ENCODE data around the gene TMBIM4.

TMBIM4 gene

DNA sequence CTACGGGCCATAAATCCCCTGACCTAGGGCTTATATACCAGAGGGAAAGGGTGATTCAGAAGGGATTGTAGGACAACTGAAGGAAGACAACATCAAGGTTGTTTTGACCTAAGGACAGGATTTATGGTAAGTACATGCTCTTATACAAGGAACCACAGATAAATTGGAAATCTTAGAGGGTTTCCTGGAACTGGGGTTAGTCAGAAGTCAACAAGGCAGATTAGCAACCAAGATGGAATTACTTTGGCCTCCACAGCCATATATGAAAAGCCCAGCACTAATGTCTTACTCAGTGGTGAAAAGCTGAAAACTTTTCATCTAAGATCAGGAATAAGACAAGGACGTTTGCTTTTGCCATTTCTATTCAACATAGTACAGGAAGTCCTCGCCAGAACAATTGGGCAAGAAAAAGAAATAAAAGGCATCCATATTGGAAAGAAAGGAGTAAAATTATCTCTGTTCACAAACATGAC lies 5.4 kb downstream of the TMBIM4 start:
- TF ChIP-seq, protein P1, sequence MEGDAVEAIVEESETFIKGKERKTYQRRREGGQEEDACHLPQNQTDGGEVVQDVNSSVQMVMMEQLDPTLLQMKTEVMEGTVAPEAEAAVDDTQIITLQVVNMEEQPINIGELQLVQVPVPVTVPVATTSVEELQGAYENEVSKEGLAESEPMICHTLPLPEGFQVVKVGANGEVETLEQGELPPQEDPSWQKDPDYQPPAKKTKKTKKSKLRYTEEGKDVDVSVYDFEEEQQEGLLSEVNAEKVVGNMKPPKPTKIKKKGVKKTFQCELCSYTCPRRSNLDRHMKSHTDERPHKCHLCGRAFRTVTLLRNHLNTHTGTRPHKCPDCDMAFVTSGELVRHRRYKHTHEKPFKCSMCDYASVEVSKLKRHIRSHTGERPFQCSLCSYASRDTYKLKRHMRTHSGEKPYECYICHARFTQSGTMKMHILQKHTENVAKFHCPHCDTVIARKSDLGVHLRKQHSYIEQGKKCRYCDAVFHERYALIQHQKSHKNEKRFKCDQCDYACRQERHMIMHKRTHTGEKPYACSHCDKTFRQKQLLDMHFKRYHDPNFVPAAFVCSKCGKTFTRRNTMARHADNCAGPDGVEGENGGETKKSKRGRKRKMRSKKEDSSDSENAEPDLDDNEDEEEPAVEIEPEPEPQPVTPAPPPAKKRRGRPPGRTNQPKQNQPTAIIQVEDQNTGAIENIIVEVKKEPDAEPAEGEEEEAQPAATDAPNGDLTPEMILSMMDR (IDR thresholded peaks at IDR 0.05; ENCODE audit: low read length, missing control alignments): no peak
- no peak overlapping the region for H3K4me3 ChIP-seq (replicated peaks; ENCODE audit: low read depth, low read length)
- DNase-seq (ENCODE audit: low read depth): peak; percentile 13

DNA sequence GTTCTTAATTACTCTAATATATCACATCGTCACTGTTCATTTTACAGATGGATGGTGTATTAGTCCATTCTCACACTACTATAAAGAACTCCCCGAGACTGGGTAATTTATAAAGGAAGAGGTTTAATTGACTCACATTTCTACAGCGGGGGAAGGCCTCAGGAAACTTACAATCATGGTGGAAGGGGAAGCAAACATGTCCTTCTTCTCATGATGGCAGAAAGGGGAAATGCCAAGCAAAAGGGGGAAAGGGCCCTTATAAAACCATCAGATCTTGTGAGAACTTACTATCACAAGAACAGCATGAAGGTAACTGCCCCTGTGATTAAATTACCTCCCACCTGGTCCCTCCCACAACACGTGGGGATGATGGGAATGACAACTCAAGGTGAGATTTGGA lies 6.5 kb downstream of the TMBIM4 start:
- no peak overlapping the region for H3K4me3 ChIP-seq (replicated peaks; ENCODE audit: low read depth, low read length)
- TF ChIP-seq, protein P1 (IDR thresholded peaks at IDR 0.05; ENCODE audit: low read length, missing control alignments): no peak
- DNase-seq (ENCODE audit: low read depth): no peak

DNA sequence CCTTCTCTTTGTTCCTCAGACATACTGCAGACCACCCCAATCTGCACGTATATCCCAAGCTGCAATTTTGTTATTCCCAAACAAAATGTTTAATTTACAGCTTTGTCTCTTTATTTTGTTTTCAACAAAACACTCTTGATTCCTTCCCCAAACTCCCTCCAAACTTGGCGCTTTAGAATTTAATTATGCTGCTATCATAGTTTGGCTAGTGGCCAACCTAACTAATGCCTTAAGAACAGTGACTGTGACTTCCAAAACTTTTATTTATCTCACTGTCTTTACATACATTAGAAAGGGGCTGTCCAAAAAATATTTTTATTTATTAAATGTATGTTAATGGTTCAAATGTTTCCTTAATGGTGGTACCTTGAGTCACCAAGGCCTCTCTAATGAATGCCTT lies 7.1 kb downstream of the TMBIM4 start:
- no peak for DNase-seq (ENCODE audit: low read depth)
- TF ChIP-seq, protein P1 (IDR thresholded peaks at IDR 0.05; ENCODE audit: low read length, missing control alignments): no peak
- no peak overlapping the region for H3K4me3 ChIP-seq (replicated peaks; ENCODE audit: low read depth, low read length)

DNA sequence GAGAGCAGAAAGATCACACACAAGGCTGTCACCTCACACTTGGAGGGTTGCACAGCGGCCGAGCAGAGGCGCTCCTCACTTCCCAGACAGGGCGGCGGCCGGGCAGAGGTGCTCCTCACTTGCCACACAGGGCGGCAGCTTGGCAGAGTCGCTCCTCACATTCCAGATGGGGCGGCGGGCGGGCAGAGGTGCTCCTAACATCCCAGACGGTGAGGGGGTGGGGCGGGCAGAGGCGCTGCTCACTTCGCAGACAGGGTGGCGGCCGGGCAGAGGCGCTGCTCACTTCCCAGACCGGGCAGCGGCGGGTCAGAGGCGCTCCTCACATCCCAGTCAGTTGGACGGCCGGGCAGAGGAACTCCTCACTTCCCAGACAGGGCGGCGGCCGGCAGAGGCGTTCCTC lies 9.1 kb downstream of the TMBIM4 start:
- no peak for DNase-seq (ENCODE audit: low read depth)
- no peak overlapping the region for H3K4me3 ChIP-seq (replicated peaks; ENCODE audit: low read depth, low read length)
- TF ChIP-seq, protein P1 (IDR thresholded peaks at IDR 0.05; ENCODE audit: low read length, missing control alignments): no peak

DNA sequence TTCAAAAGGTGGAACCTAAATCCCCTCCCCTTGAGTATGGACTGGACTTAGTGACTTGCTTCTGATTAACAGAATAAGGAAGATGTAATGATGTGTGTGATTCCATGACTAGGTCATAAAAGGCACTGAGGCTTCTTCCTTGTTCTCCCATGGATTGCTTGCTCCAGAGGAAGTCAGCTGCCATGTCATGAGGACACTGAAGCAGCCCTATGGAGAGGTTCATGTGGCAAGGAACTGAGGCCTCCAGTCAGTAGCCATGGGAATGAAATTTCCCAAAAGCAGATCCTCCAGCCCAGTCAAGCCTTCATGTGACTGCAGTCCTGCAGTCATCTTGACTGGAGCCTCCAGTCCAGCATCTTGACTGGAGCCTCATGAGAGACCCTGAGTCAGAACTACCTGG lies 10.7 kb downstream of the TMBIM4 start:
- TF ChIP-seq, protein P1 (IDR thresholded peaks at IDR 0.05; ENCODE audit: low read length, missing control alignments): no peak
- no peak overlapping the region for H3K4me3 ChIP-seq (replicated peaks; ENCODE audit: low read depth, low read length)
- no peak for DNase-seq (ENCODE audit: low read depth)

DNA sequence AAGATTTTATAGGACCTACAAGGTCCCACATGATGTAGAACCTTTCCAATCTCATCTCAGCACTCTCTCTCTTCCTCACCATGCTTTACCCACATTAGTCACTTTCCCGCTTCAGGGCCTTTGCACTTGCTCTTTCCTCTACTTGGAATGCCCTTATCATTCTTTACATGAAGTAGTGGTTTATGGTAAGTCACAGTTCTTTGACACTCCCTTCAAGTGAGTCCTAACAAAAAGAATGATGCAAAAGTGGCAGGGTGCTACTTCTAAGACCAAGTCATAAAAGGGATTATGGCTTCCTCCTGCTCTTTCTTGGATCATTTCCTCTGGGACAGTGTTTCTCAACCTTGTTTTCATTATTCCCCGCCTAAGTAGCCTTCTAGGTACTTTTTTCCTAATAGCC lies 13.1 kb downstream of the TMBIM4 start:
- no peak overlapping the region for H3K4me3 ChIP-seq (replicated peaks; ENCODE audit: low read depth, low read length)
- TF ChIP-seq, protein P1 (IDR thresholded peaks at IDR 0.05; ENCODE audit: low read length, missing control alignments): no peak
- DNase-seq (ENCODE audit: low read depth): peak; percentile 45

DNA sequence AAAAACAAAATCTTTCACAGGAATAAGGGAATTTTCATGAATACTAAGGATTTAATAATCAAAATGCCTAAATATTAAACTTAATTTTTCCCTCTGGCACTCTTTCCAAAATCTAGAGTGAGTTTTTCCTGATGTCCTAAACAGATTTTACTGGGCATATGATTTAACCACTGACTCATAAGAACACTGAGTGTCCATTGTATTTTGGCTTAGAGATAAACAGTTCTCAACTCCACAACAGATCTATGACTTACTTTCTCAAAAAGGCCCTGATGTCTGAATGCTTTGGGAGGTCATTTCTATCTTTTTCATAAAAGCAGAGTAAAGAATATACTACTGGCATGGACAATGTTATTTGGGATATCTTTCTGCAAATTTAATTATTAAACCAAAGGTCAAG lies 15.0 kb downstream of the TMBIM4 start:
- DNase-seq (ENCODE audit: low read depth): peak; percentile 51
- TF ChIP-seq, protein P1 (IDR thresholded peaks at IDR 0.05; ENCODE audit: low read length, missing control alignments): no peak
- H3K4me3 ChIP-seq (replicated peaks; ENCODE audit: low read depth, low read length): no peak overlapping the region
